PC-3 (cell line): ENCODE measurements around the gene HNRNPH1. TPM values are rescaled to one million over a fixed set of nuclear protein-coding genes. Genes with fewer than 3 reads are reported as not detected.
A peak's percentile ranks its signal among the peaks of the same experiment; 100 is the strongest.

ENCODE experiments used
- ATAC-seq: fragments of 200-7000 bp; cut with Tn5 transposase; 2 replicates; pipeline ENCODE4 v1.9.1; 2020; ENCODE audit warnings: mild to moderate bottlenecking, moderate library complexity
- BruUV-seq: library from RNA; stranded (reverse); fragments of 400-500 nt; replicated peaks from 2 replicates; lab custom pipeline; 2021; lab: Mats Ljungman, UMichigan
- CTCF ChIA-PET: fragments of 300-600 bp; sonication (Branson Sonifier 250); formaldehyde crosslinking; loops from one replicate; lab custom pipeline; 2022; ENCODE audit warnings: antibody characterized with exemption; lab: Charles Lee
- POLR2A ChIA-PET: fragments of 300-600 bp; sonication (Branson Sonifier 250); formaldehyde crosslinking; loops from one replicate; lab custom pipeline; 2022; ENCODE audit warnings: antibody characterized with exemption; ENCODE audit not compliant: unreplicated experiment; lab: Charles Lee
- DNase-seq: peaks from one replicate; pipeline ENCODE4 v3.0.0-alpha.2; 2015
- H2AFZ ChIP-seq: fragments of 300-600 bp; sonication (generic); 2 replicates; pipeline ENCODE4 v1.6.0; 2016; ENCODE audit warnings: antibody characterized with exemption, low read length
- H3F3A ChIP-seq: fragments of 300-600 bp; sonication (generic); one replicate; pipeline ENCODE4 v1.6.0; 2017; ENCODE audit warnings: antibody characterized with exemption, low read length, control low read depth, mild to moderate bottlenecking; ENCODE audit not compliant: unreplicated experiment
- H3K27ac ChIP-seq: fragments of 300-600 bp; sonication (generic); 2 replicates; pipeline ENCODE4 v1.5.1; 2016; ENCODE audit warnings: mild to moderate bottlenecking, low read length
- H3K27me3 ChIP-seq: fragments of 300-600 bp; sonication (generic); 2 replicates; pipeline ENCODE4 v1.6.1; 2016; ENCODE audit warnings: low read length, mixed read lengths
- H3K36me3 ChIP-seq: fragments of 300-600 bp; sonication (generic); 2 replicates; pipeline ENCODE4 v1.6.1; 2016; ENCODE audit warnings: low read depth, mixed run types, low read length, mixed read lengths
- H3K4me1 ChIP-seq: fragments of 300-600 bp; sonication (generic); 2 replicates; pipeline ENCODE4 v1.5.1; 2016; ENCODE audit warnings: low read length; ENCODE audit not compliant: insufficient read depth
- H3K4me2 ChIP-seq: fragments of 300-600 bp; sonication (generic); 2 replicates; pipeline ENCODE4 v1.6.0; 2016; ENCODE audit warnings: low read length
- H3K4me3 ChIP-seq: fragments of 300-600 bp; sonication (generic); 2 replicates; pipeline ENCODE4 v1.5.1; 2016; ENCODE audit warnings: mild to moderate bottlenecking, low read length, mixed read lengths
- H3K79me2 ChIP-seq: fragments of 300-600 bp; sonication (generic); 2 replicates; pipeline ENCODE4 v1.6.1; 2017; ENCODE audit warnings: low read length, mixed read lengths
- H3K9ac ChIP-seq: fragments of 300-600 bp; sonication (generic); 2 replicates; pipeline ENCODE4 v1.6.0; 2016; ENCODE audit warnings: mild to moderate bottlenecking, low read length
- H3K9me2 ChIP-seq: fragments of 300-600 bp; sonication (generic); replicated peaks from 2 replicates; pipeline ENCODE4 v1.6.1; 2016; ENCODE audit warnings: mixed run types, low read length, mixed read lengths
- H3K9me3 ChIP-seq: fragments of 300-600 bp; sonication (generic); 2 replicates; pipeline ENCODE4 v1.6.1; 2016; ENCODE audit warnings: low read length, mixed read lengths
- H4K20me1 ChIP-seq: fragments of 300-600 bp; sonication (generic); 2 replicates; pipeline ENCODE4 v1.6.1; 2016; ENCODE audit warnings: low read length, mixed read lengths
- EZH2 ChIP-seq: fragments of 300-600 bp; sonication (generic); IDR thresholded peaks from one replicate; pipeline ENCODE4 v1.6.1; 2017; ENCODE audit warnings: antibody characterized with exemption, mild to moderate bottlenecking, low read length; ENCODE audit not compliant: unreplicated experiment
- EZH2phosphoT487 ChIP-seq: fragments of 300-600 bp; sonication (generic); IDR thresholded peaks from 2 replicates; pipeline ENCODE4 v1.6.1; 2018; ENCODE audit warnings: mild to moderate bottlenecking, antibody characterized with exemption, low read length, borderline replicate concordance
- intact Hi-C: fragments of 100-400 bp; cut with micrococcal nuclease; formaldehyde crosslinking; loops from 2 replicates; pipeline ENCODE4 v1.9.0; 2023
- total RNA-seq: library from RNA; depleted of rRNA; stranded (reverse); fragments of >200 nt; gene quantifications from 2 replicates; pipeline ENCODE4 v1.2.3, GENCODE V29; 2014
- TF ChIP-seq, protein P1 (sequence below): fragments of 300-600 bp; sonication (generic); conservative IDR thresholded peaks from 2 replicates; pipeline ENCODE4 v1.5.1; 2017; ENCODE audit warnings: antibody characterized with exemption, low read depth, mild to moderate bottlenecking, low read length

Gene HNRNPH1
- total RNA-seq, 1 experiment from 2014 or later = 533 TPM

DNA sequence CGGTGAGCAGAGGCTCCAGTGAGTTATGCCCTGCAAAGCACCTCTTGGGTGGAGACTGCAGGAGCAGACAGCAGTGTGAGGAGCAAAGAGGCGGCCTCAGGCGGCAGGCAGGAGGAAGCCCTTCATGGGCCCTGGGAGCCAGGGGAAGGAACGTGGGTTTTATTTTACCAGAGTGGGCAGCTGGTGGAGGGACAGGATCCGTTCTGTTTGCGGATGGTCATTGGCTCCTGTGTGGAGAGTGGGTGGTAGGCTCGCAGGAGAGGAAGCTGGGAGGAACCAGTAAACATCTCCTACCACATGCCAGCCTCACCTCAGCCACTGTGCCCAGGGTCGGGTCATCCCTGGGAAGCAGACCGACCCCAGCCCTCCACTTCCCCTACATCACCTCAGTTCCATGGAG, 24.4 kb downstream of the HNRNPH1 start:
- Histone ChIP-seq H3K9me3 (no peaks in the 10 kb centered on the region), H3K36me3 (no peaks in the 10 kb centered on the region; the same call in 1 of the 2 replicates), H4K20me1 (no peaks in the 10 kb centered on the region), H3K9ac (no peak overlapping the region), H3K27me3 (no peaks in the 10 kb centered on the region), H3K4me3 (no peak overlapping the region), H3F3A (no peaks in the 10 kb centered on the region), H3K4me1 (no peaks in the 10 kb centered on the region), H3K79me2 (no peaks in the 10 kb centered on the region), H3K4me2 (no peak overlapping the region), H3K27ac (no peak overlapping the region), H3K9me2 (no peaks in the 10 kb centered on the region), H2AFZ (no peak overlapping the region)
- no TSS peak for BruUV-seq
- POLR2A ChIA-PET = no interaction called here
- intact Hi-C loops = no loop called here
- CTCF ChIA-PET = no interaction called here
- TF ChIP-seq EZH2phosphoT487 (no peak), EZH2 (no peak)
- TF ChIP-seq, protein P1, sequence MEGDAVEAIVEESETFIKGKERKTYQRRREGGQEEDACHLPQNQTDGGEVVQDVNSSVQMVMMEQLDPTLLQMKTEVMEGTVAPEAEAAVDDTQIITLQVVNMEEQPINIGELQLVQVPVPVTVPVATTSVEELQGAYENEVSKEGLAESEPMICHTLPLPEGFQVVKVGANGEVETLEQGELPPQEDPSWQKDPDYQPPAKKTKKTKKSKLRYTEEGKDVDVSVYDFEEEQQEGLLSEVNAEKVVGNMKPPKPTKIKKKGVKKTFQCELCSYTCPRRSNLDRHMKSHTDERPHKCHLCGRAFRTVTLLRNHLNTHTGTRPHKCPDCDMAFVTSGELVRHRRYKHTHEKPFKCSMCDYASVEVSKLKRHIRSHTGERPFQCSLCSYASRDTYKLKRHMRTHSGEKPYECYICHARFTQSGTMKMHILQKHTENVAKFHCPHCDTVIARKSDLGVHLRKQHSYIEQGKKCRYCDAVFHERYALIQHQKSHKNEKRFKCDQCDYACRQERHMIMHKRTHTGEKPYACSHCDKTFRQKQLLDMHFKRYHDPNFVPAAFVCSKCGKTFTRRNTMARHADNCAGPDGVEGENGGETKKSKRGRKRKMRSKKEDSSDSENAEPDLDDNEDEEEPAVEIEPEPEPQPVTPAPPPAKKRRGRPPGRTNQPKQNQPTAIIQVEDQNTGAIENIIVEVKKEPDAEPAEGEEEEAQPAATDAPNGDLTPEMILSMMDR = no peak
- DNase-seq (no peak), ATAC-seq (no peak)

DNA sequence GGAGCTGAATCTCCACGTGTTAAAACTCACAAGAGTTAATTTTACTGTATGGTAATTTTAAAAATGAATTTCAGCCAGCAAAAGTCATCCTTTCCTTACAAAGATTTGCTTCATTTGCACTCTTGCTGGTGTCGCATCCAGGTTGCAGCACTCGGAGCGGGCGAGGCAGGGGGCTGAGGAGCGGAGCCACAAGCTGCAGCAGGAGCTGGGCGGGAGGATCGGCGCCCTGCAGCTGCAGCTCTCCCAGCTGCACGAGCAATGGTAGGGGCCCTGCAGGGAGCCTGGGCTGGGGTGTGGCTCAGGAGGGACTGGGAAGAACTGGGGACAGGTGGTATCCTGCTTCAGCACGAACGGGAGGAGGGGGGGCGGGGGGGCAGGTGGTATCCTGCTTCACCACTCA, 27.1 kb downstream of the HNRNPH1 start:
- no peaks in the 10 kb centered on the region for H4K20me1 ChIP-seq
- H3K36me3 ChIP-seq = peaks cover 4% of the 10 kb centered on the region; the same call in 1 of the 2 replicates
- no peak overlapping the region for H3K4me3 ChIP-seq
- no peak overlapping the region for H3K27ac ChIP-seq
- no peak for DNase-seq
- H3F3A ChIP-seq = no peaks in the 10 kb centered on the region
- H2AFZ ChIP-seq = no peak overlapping the region
- H3K4me2 ChIP-seq = no peak overlapping the region
- POLR2A ChIA-PET = no interaction called here
- BruUV-seq = no TSS peak
- intact Hi-C loops = no loop called here
- H3K9me2 ChIP-seq = no peaks in the 10 kb centered on the region
- CTCF ChIA-PET = no interaction called here
- TF ChIP-seq EZH2phosphoT487 (no peak), EZH2 (no peak)
- TF ChIP-seq, protein P1 = no peak
- no peaks in the 10 kb centered on the region for H3K4me1 ChIP-seq
- no peak overlapping the region for H3K9ac ChIP-seq
- no peaks in the 10 kb centered on the region for H3K27me3 ChIP-seq
- no peak for ATAC-seq
- no peaks in the 10 kb centered on the region for H3K9me3 ChIP-seq
- no peaks in the 10 kb centered on the region for H3K79me2 ChIP-seq

- H3K27me3 ChIP-seq = no peaks in the 10 kb centered on the region
- no peaks in the 10 kb centered on the region for H3K79me2 ChIP-seq
- H2AFZ ChIP-seq = no peak overlapping the region
- ATAC-seq (peak; percentile 58; the same call in 1 of the 2 replicates), DNase-seq (no peak)
- no peaks in the 10 kb centered on the region for H4K20me1 ChIP-seq
- no peaks in the 10 kb centered on the region for H3K4me1 ChIP-seq
- POLR2A ChIA-PET = no interaction called here
- intact Hi-C loops = no loop called here
- H3F3A ChIP-seq = no peaks in the 10 kb centered on the region
- H3K27ac ChIP-seq = no peak overlapping the region
- H3K9me2 ChIP-seq = no peaks in the 10 kb centered on the region
- H3K4me2 ChIP-seq = no peak overlapping the region
- peaks cover 4% of the 10 kb centered on the region; the same call in 1 of the 2 replicates for H3K36me3 ChIP-seq
- TF ChIP-seq EZH2phosphoT487 = no peak
- TF ChIP-seq, protein P1 = no peak
- TF ChIP-seq EZH2 = no peak
- no TSS peak for BruUV-seq
- H3K9ac ChIP-seq = no peak overlapping the region
- no peaks in the 10 kb centered on the region for H3K9me3 ChIP-seq
- H3K4me3 ChIP-seq = no peak overlapping the region
- CTCF ChIA-PET = interaction anchor here (0.6 kb wide), 1 partner anchor 117 kb away, joined by 6 read pairs; no protein-coding TSS in a partner anchor
These were observed 27.6 kb downstream of the HNRNPH1 start for GRCh38 chr5:179595916-179596315.
